HEK293 (cell line): ENCODE data around the gene C1QTNF1.

Experiments used
- CTCF ChIA-PET: fragments of 350-600 bp; formaldehyde crosslinking; extraction: SDS; loops from one replicate; lab custom pipeline; 2021; ENCODE audit warnings: antibody characterized with exemption; lab: Yijun Ruan, JAX
- POLR2A ChIA-PET: fragments of 300-600 bp; formaldehyde crosslinking; extraction: SDS; loops from one replicate; lab custom pipeline; 2020; ENCODE audit warnings: antibody characterized with exemption, inconsistent platforms; lab: Yijun Ruan, JAX
- H3K27ac ChIP-seq: fragments of 200-500 bp; sonication (Bioruptor generic); 2 replicates; pipeline ENCODE4 v1.5.1; 2014; ENCODE audit warnings: low read depth, low read length, control low read depth, inconsistent platforms; ENCODE audit errors: extremely low read depth
- H3K36me3 ChIP-seq, 2 experiments: fragments of 200-500 bp in 1 of 2; sonication (Bioruptor generic) in 1 of 2; 1 replicate in 1 of 2; 2 replicates in 1 of 2; pipeline ENCODE4 v1.5.1; 2014 to 2017; ENCODE audit warnings: inconsistent platforms in 2 of 2, low read length in 2 of 2; ENCODE audit not compliant: control insufficient read depth in 2 of 2, insufficient read depth in 1 of 2
- H3K4me1 ChIP-seq: fragments of 200-500 bp; sonication (Bioruptor generic); 2 replicates; pipeline ENCODE4 v1.5.1; 2014; ENCODE audit warnings: mild to moderate bottlenecking, low read length, inconsistent platforms; ENCODE audit not compliant: control insufficient read depth, insufficient read depth
- H3K4me3 ChIP-seq: 2 replicates; pipeline ENCODE4 v1.5.1; 2011; ENCODE audit warnings: low read depth, mild to moderate bottlenecking, control low read depth, low read length, moderate library complexity
- H3K9me3 ChIP-seq: fragments of 200-500 bp; sonication (Bioruptor generic); 2 replicates; pipeline ENCODE4 v1.5.1; 2014; ENCODE audit warnings: low read depth, low read length, inconsistent platforms; ENCODE audit not compliant: control insufficient read depth, insufficient read depth
- GFI1B ChIP-seq: fragments of 450-650 bp; formaldehyde crosslinking; IDR thresholded peaks from 2 replicates; pipeline ENCODE4 v1.5.1; 2016; ENCODE audit warnings: missing biosample characterization, missing genetic modification characterization
- HOXC10 ChIP-seq: sonication (generic); formaldehyde crosslinking; IDR thresholded peaks from 2 replicates; pipeline ENCODE4 v1.8.1; 2023; ENCODE audit warnings: mild to moderate bottlenecking, missing genetic modification reagents
- KLF7 ChIP-seq: fragments of 450-650 bp; formaldehyde crosslinking; IDR thresholded peaks from 2 replicates; pipeline ENCODE4 v1.5.1; 2016; ENCODE audit warnings: missing biosample characterization, missing genetic modification characterization, borderline replicate concordance
- KLF9 ChIP-seq: fragments of 450-650 bp; formaldehyde crosslinking; IDR thresholded peaks from 2 replicates; pipeline ENCODE4 v1.5.1; 2016; ENCODE audit warnings: missing biosample characterization, missing genetic modification characterization, low read depth
- OSR2 ChIP-seq: fragments of 450-650 bp; formaldehyde crosslinking; IDR thresholded peaks from 2 replicates; pipeline ENCODE4 v1.5.1; 2016; ENCODE audit warnings: missing biosample characterization, missing genetic modification characterization
- SP7 ChIP-seq: fragments of 450-650 bp; formaldehyde crosslinking; IDR thresholded peaks from 2 replicates; pipeline ENCODE4 v1.5.1; 2016; ENCODE audit warnings: missing biosample characterization, missing genetic modification characterization
- TRIM28 ChIP-seq: IDR thresholded peaks from 2 replicates; pipeline ENCODE4 v1.6.1; 2011; ENCODE audit warnings: low read length, control low read depth, borderline replicate concordance
- YY1 ChIP-seq: fragments of 450-650 bp; formaldehyde crosslinking; IDR thresholded peaks from 2 replicates; pipeline ENCODE4 v1.5.1; 2018; ENCODE audit warnings: missing biosample characterization, missing genetic modification characterization
- ZBTB10 ChIP-seq: fragments of 450-650 bp; formaldehyde crosslinking; IDR thresholded peaks from 2 replicates; pipeline ENCODE4 v1.5.1; 2016; ENCODE audit warnings: missing biosample characterization, missing genetic modification characterization
- ZBTB21 ChIP-seq: fragments of 450-650 bp; formaldehyde crosslinking; IDR thresholded peaks from 2 replicates; pipeline ENCODE4 v1.5.1; 2017; ENCODE audit warnings: missing biosample characterization, missing genetic modification characterization
- ZNF138 ChIP-seq: fragments of 450-650 bp; formaldehyde crosslinking; IDR thresholded peaks from 2 replicates; pipeline ENCODE4 v1.5.1; 2016; ENCODE audit warnings: missing biosample characterization, missing genetic modification characterization, borderline replicate concordance
- ZNF140 ChIP-seq: fragments of 450-650 bp; formaldehyde crosslinking; IDR thresholded peaks from 2 replicates; pipeline ENCODE4 v1.5.1; 2016; ENCODE audit warnings: missing biosample characterization, missing genetic modification characterization
- ZNF146 ChIP-seq: fragments of 450-650 bp; formaldehyde crosslinking; IDR thresholded peaks from 2 replicates; pipeline ENCODE4 v1.5.1; 2016; ENCODE audit warnings: missing biosample characterization, missing genetic modification characterization
- ZNF157 ChIP-seq: fragments of 450-650 bp; formaldehyde crosslinking; IDR thresholded peaks from 2 replicates; pipeline ENCODE4 v1.5.1; 2016; ENCODE audit warnings: missing biosample characterization, missing genetic modification characterization
- ZNF16 ChIP-seq: fragments of 450-650 bp; formaldehyde crosslinking; IDR thresholded peaks from 2 replicates; pipeline ENCODE4 v1.5.1; 2016; ENCODE audit warnings: low read depth, missing biosample characterization, missing genetic modification characterization
- ZNF174 ChIP-seq: fragments of 450-650 bp; formaldehyde crosslinking; IDR thresholded peaks from 2 replicates; pipeline ENCODE4 v1.5.0; 2017; ENCODE audit warnings: missing biosample characterization, mild to moderate bottlenecking, missing genetic modification characterization
- ZNF175 ChIP-seq: fragments of 450-650 bp; formaldehyde crosslinking; IDR thresholded peaks from 2 replicates; pipeline ENCODE4 v1.5.1; 2016; ENCODE audit warnings: missing biosample characterization, missing genetic modification characterization
- ZNF266 ChIP-seq: fragments of 450-650 bp; formaldehyde crosslinking; IDR thresholded peaks from 2 replicates; pipeline ENCODE4 v1.5.1; 2016; ENCODE audit warnings: missing biosample characterization, missing genetic modification characterization, low read depth
- ZNF335 ChIP-seq: fragments of 450-650 bp; formaldehyde crosslinking; conservative IDR thresholded peaks from 2 replicates; pipeline ENCODE4 v1.5.1; 2016; ENCODE audit warnings: missing biosample characterization, missing genetic modification characterization
- ZNF37A ChIP-seq: fragments of 450-650 bp; IDR thresholded peaks from 2 replicates; pipeline ENCODE4 v1.5.1; 2018; ENCODE audit warnings: missing biosample characterization, missing genetic modification characterization
- ZNF433 ChIP-seq: fragments of 450-650 bp; formaldehyde crosslinking; IDR thresholded peaks from 2 replicates; pipeline ENCODE4 v1.5.1; 2016; ENCODE audit warnings: missing biosample characterization, missing genetic modification characterization, low read depth
- ZNF555 ChIP-seq: fragments of 450-650 bp; formaldehyde crosslinking; conservative IDR thresholded peaks from 2 replicates; pipeline ENCODE4 v1.5.1; 2017; ENCODE audit warnings: missing biosample characterization, mild to moderate bottlenecking, missing genetic modification characterization, inconsistent platforms
- ZNF629 ChIP-seq: fragments of 450-650 bp; formaldehyde crosslinking; IDR thresholded peaks from 2 replicates; pipeline ENCODE4 v1.5.1; 2017; ENCODE audit warnings: missing biosample characterization, missing genetic modification characterization
- ZNF768 ChIP-seq: fragments of 450-650 bp; formaldehyde crosslinking; IDR thresholded peaks from 2 replicates; pipeline ENCODE4 v1.5.1; 2018; ENCODE audit warnings: missing biosample characterization, mild to moderate bottlenecking, missing genetic modification characterization
- ZNF830 ChIP-seq: fragments of 450-650 bp; IDR thresholded peaks from 2 replicates; pipeline ENCODE4 v1.5.0; 2018; ENCODE audit warnings: missing biosample characterization, missing genetic modification characterization, low read depth, mild to moderate bottlenecking, moderate library complexity
- ZNF843 ChIP-seq: fragments of 450-650 bp; formaldehyde crosslinking; IDR thresholded peaks from 2 replicates; pipeline ENCODE4 v1.5.1; 2016; ENCODE audit warnings: missing biosample characterization, missing genetic modification characterization
- ZSCAN5A ChIP-seq: fragments of 450-650 bp; formaldehyde crosslinking; IDR thresholded peaks from 2 replicates; pipeline ENCODE4 v1.5.1; 2016; ENCODE audit warnings: missing biosample characterization, missing genetic modification characterization
- ZXDB ChIP-seq: fragments of 450-650 bp; formaldehyde crosslinking; IDR thresholded peaks from 2 replicates; pipeline ENCODE4 v1.5.1; 2016; ENCODE audit warnings: missing biosample characterization, missing genetic modification characterization
- TF ChIP-seq, protein P1 (sequence below): fragments of 450-650 bp; formaldehyde crosslinking; IDR thresholded peaks from 2 replicates; pipeline ENCODE4 v1.5.1; 2016; ENCODE audit warnings: missing biosample characterization, missing genetic modification characterization, low read depth

C1QTNF1 gene

GRCh38 chr17:79083191-79083971 lies 59.4 kb downstream of the C1QTNF1 start:
- no peak overlapping the region for H3K27ac ChIP-seq
- H3K4me1 ChIP-seq, result no peaks in the 10 kb centered on the region
- H3K9me3 ChIP-seq, result no peaks in the 10 kb centered on the region
- no peak for TF ChIP-seq ZNF629 (tag by site-specific recombination)
- no peak for TF ChIP-seq ZNF146
- no peak for TF ChIP-seq ZNF433 (tag by site-specific recombination)
- no peak for TF ChIP-seq KLF9 (tag by site-specific recombination)
- TF ChIP-seq ZBTB10 (tag by site-specific recombination), result no peak
- no peak for TF ChIP-seq ZNF266 (tag by site-specific recombination)
- TF ChIP-seq ZXDB, result no peak
- no peak for TF ChIP-seq ZNF830 (tag by site-specific recombination)
- TF ChIP-seq, protein P1, sequence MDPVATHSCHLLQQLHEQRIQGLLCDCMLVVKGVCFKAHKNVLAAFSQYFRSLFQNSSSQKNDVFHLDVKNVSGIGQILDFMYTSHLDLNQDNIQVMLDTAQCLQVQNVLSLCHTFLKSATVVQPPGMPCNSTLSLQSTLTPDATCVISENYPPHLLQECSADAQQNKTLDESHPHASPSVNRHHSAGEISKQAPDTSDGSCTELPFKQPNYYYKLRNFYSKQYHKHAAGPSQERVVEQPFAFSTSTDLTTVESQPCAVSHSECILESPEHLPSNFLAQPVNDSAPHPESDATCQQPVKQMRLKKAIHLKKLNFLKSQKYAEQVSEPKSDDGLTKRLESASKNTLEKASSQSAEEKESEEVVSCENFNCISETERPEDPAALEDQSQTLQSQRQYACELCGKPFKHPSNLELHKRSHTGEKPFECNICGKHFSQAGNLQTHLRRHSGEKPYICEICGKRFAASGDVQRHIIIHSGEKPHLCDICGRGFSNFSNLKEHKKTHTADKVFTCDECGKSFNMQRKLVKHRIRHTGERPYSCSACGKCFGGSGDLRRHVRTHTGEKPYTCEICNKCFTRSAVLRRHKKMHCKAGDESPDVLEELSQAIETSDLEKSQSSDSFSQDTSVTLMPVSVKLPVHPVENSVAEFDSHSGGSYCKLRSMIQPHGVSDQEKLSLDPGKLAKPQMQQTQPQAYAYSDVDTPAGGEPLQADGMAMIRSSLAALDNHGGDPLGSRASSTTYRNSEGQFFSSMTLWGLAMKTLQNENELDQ, result no peak
- no peak for TF ChIP-seq ZSCAN5A (tag by site-specific recombination)
- TF ChIP-seq ZNF157 (tag by site-specific recombination), result no peak
- no peak for TF ChIP-seq ZNF37A (tag by site-specific recombination)
- TF ChIP-seq GFI1B (tag by site-specific recombination), result no peak
- no peak for TF ChIP-seq ZNF768 (tag by site-specific recombination)
- TF ChIP-seq, all 188 proteins: peak for 0
- CTCF ChIA-PET, result interaction anchor here (0.5 to 15.1 kb wide), 28 partner anchors 7 to 704 kb away, joined by 3 to 346 read pairs (median 4); no protein-coding TSS in a partner anchor
- H3K36me3 ChIP-seq, result peaks cover 0 to 94% of the 10 kb centered on the region in 2 experiments; a peak in 2 of 3 replicates
- POLR2A ChIA-PET, result interaction anchor here (1.0 kb wide), 1 partner anchor 10 kb away, joined by 4 read pairs; no protein-coding TSS in a partner anchor
- H3K4me3 ChIP-seq, result no peak overlapping the region

- CTCF ChIA-PET, result interaction anchor here (0.7 to 15.1 kb wide), 16 partner anchors 11 to 309 kb away, joined by 3 to 346 read pairs (median 5); no protein-coding TSS in a partner anchor
- Histone ChIP-seq H3K36me3 (peaks cover 0 to 87% of the 10 kb centered on the region in 2 experiments; a peak in 2 of 3 replicates), H3K9me3 (no peaks in the 10 kb centered on the region), H3K4me3 (no peak overlapping the region), H3K27ac (no peak overlapping the region), H3K4me1 (no peaks in the 10 kb centered on the region)
- POLR2A ChIA-PET, result interaction anchor here (0.5 to 1.6 kb wide), 2 partner anchors 10 to 31 kb away, joined by 3 to 7 read pairs; partner anchors contain the start of gene ENGASE
- no peak for TF ChIP-seq ZNF16 (tag by site-specific recombination)
- TF ChIP-seq ZBTB21 (tag by site-specific recombination), result no peak
- TF ChIP-seq ZNF335, result no peak
- TF ChIP-seq KLF7, result no peak
- TF ChIP-seq YY1 (tag by site-specific recombination), result no peak
- TF ChIP-seq ZNF175 (tag by site-specific recombination), result no peak
- TF ChIP-seq ZNF555, result no peak
- TF ChIP-seq ZNF843, result no peak
- no peak for TF ChIP-seq TRIM28
- no peak for TF ChIP-seq OSR2
- no peak for TF ChIP-seq ZNF174
- TF ChIP-seq SP7 (tag by site-specific recombination), result no peak
- no peak for TF ChIP-seq ZNF157 (tag by site-specific recombination)
- TF ChIP-seq HOXC10 (CRISPR knock-in tag), result no peak
- TF ChIP-seq ZNF138 (tag by site-specific recombination), result no peak
- no peak for TF ChIP-seq ZNF140 (tag by site-specific recombination)
Observed at GRCh38 chr17:79084291-79085153, 60.6 kb downstream of the C1QTNF1 start.
